ENCODE measurements around the gene EPO.

DNA sequence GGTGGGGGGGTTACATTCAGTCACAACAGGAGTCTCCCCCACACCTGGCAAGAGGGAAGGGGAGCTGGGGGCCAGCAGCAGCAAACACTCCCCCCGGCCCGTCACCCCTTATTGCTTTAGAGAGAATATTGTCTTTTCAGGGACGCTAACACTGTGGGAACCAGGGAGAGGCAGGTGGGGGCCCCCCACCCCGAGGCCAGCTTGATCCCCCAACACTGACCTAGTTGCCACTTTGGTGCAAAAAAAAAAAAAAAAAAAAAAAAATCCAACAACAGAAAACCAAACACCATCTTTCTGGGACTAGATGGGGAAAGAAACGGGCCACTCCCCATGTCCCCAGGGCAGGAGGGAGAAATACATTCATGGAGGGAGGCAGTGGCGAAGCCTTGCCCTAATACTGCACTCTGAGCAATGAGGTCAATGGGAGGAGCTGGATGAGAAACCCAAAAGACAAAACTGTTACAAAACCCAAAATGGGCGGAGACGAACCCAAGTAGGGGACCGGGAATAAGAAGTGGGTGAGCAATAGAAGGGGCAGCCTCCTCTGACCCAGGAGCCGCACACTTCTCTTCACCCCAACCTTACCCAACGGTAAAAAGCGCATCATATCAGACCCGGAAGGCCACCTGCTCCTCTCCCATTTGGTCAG, 40.2 kb upstream of the EPO start:
- TF ChIP-seq CTCF (optimal IDR thresholded peaks at IDR 0.05 in 1 of 3, IDR thresholded peaks at IDR 0.05 in 1 of 3, conservative IDR thresholded peaks at IDR 0.05 in 1 of 3; ENCODE audit: extremely low read depth in 1 of 3, insufficient read depth in 2 of 3, low read length in 3 of 3) (no peak), EZH2 (IDR thresholded peaks at IDR 0.05; ENCODE audit: low read length) (no peak)
